ENCODE data around the gene PTPRN2. TPM values are rescaled to one million over a fixed set of nuclear protein-coding genes. Genes with fewer than 3 reads are reported as not detected.

PTPRN2 gene
- polyA plus RNA-seq, 1 of the 3 experiments (the other 2 are of a cell fraction) = 4.0 TPM

DNA sequence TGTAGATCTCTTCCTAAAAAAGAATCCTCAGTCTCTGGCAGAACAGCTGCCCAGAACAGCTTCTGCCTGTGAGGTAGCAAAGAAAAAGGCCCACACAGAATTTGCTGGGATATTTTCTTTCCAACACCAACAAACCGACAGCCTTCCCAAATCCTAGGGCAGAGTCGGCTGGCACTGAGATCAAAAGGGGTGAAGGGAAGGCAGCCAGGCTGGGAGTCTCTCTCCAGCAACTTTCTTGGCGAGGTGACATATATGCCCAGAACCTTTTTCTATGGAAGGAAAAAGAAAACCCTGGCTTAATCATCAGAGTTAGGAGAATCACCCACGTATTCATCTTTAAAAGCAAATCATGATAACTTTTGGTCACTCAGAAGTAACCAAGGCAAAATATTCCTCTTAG is 971.2 kb downstream of the PTPRN2 start:
- Histone ChIP-seq H4K20me1 (ENCODE audit: insufficient read depth) (no peaks in the 10 kb centered on the region), H3K27ac (ENCODE audit: low read depth in 2 of 2, low read length in 1 of 2) (no peak overlapping the region), H3K9ac (no peak overlapping the region), H3K36me3 (replicated peaks in 1 of 2; ENCODE audit: control insufficient read depth in 1 of 2, insufficient read depth in 2 of 2, low read length in 1 of 2) (no peaks in the 10 kb centered on the region), H3K9me3 (no peaks in the 10 kb centered on the region), H3K79me2 (ENCODE audit: insufficient read depth) (no peaks in the 10 kb centered on the region), H3K27me3 (ENCODE audit: insufficient read depth) (no peaks in the 10 kb centered on the region), H3K4me2 (no peak overlapping the region), H3F3A (replicated peaks; ENCODE audit: insufficient read depth) (no peaks in the 10 kb centered on the region), H3K9me2 (no peaks in the 10 kb centered on the region), H2AFZ (ENCODE audit: low read depth) (no peak overlapping the region), H3K4me3 (ENCODE audit: low read depth in 2 of 2, low read length in 1 of 2) (no peak overlapping the region), H3K4me1 (ENCODE audit: control insufficient read depth in 1 of 2, insufficient read depth in 2 of 2, low read depth in 1 of 2, low read length in 1 of 2) (no peaks in the 10 kb centered on the region)
- DNase-seq = no peak
- ChIA-PET CTCF (interaction anchor here (0.6 kb wide), 1 partner anchor 236 kb away, joined by 3 read pairs; no protein-coding TSS in a partner anchor), POLR2A (no interaction called here)
- WGBS (ENCODE audit: low lambda C conversion rate) = 74% methylated on average over 4 of the region's 4 CpGs
- TF ChIP-seq YY1 (IDR thresholded peaks at IDR 0.05; ENCODE audit: low read depth) (no peak), RXRA (IDR thresholded peaks at IDR 0.05; ENCODE audit: borderline replicate concordance, low read depth) (no peak), TCF12 (IDR thresholded peaks at IDR 0.05) (no peak), GABPA (IDR thresholded peaks at IDR 0.05; ENCODE audit: low read depth) (no peak), RAD21 (IDR thresholded peaks at IDR 0.05; ENCODE audit: low read length) (no peak), EZH2phosphoT487 (IDR thresholded peaks at IDR 0.05; ENCODE audit: borderline replicate concordance, low read depth) (no peak), SIN3A (IDR thresholded peaks at IDR 0.05; ENCODE audit: borderline replicate concordance, low read depth, low read length) (no peak), FOXJ3 (CRISPR knock-in tag; IDR thresholded peaks at IDR 0.05) (no peak), TEAD4 (IDR thresholded peaks at IDR 0.05; ENCODE audit: borderline replicate concordance, insufficient read depth) (no peak), NFIC (IDR thresholded peaks at IDR 0.05; ENCODE audit: borderline replicate concordance) (no peak), NRF1 (IDR thresholded peaks at IDR 0.05; ENCODE audit: low read depth, low read length) (no peak), RCOR1 (IDR thresholded peaks at IDR 0.05; ENCODE audit: low read length) (no peak), MEF2A (IDR thresholded peaks at IDR 0.05; ENCODE audit: borderline replicate concordance, low read depth) (no peak)
- TF ChIP-seq, protein P1, sequence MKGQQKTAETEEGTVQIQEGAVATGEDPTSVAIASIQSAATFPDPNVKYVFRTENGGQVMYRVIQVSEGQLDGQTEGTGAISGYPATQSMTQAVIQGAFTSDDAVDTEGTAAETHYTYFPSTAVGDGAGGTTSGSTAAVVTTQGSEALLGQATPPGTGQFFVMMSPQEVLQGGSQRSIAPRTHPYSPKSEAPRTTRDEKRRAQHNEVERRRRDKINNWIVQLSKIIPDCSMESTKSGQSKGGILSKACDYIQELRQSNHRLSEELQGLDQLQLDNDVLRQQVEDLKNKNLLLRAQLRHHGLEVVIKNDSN (IDR thresholded peaks at IDR 0.05; ENCODE audit: borderline replicate concordance, low read depth) = no peak
- TF ChIP-seq, protein P2, sequence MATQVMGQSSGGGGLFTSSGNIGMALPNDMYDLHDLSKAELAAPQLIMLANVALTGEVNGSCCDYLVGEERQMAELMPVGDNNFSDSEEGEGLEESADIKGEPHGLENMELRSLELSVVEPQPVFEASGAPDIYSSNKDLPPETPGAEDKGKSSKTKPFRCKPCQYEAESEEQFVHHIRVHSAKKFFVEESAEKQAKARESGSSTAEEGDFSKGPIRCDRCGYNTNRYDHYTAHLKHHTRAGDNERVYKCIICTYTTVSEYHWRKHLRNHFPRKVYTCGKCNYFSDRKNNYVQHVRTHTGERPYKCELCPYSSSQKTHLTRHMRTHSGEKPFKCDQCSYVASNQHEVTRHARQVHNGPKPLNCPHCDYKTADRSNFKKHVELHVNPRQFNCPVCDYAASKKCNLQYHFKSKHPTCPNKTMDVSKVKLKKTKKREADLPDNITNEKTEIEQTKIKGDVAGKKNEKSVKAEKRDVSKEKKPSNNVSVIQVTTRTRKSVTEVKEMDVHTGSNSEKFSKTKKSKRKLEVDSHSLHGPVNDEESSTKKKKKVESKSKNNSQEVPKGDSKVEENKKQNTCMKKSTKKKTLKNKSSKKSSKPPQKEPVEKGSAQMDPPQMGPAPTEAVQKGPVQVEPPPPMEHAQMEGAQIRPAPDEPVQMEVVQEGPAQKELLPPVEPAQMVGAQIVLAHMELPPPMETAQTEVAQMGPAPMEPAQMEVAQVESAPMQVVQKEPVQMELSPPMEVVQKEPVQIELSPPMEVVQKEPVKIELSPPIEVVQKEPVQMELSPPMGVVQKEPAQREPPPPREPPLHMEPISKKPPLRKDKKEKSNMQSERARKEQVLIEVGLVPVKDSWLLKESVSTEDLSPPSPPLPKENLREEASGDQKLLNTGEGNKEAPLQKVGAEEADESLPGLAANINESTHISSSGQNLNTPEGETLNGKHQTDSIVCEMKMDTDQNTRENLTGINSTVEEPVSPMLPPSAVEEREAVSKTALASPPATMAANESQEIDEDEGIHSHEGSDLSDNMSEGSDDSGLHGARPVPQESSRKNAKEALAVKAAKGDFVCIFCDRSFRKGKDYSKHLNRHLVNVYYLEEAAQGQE (IDR thresholded peaks at IDR 0.05; ENCODE audit: low read depth, low read length) = no peak
- TF ChIP-seq, protein P3, sequence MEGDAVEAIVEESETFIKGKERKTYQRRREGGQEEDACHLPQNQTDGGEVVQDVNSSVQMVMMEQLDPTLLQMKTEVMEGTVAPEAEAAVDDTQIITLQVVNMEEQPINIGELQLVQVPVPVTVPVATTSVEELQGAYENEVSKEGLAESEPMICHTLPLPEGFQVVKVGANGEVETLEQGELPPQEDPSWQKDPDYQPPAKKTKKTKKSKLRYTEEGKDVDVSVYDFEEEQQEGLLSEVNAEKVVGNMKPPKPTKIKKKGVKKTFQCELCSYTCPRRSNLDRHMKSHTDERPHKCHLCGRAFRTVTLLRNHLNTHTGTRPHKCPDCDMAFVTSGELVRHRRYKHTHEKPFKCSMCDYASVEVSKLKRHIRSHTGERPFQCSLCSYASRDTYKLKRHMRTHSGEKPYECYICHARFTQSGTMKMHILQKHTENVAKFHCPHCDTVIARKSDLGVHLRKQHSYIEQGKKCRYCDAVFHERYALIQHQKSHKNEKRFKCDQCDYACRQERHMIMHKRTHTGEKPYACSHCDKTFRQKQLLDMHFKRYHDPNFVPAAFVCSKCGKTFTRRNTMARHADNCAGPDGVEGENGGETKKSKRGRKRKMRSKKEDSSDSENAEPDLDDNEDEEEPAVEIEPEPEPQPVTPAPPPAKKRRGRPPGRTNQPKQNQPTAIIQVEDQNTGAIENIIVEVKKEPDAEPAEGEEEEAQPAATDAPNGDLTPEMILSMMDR (IDR thresholded peaks at IDR 0.05) = no peak
- TF ChIP-seq, protein P4, sequence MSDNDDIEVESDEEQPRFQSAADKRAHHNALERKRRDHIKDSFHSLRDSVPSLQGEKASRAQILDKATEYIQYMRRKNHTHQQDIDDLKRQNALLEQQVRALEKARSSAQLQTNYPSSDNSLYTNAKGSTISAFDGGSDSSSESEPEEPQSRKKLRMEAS (IDR thresholded peaks at IDR 0.05; ENCODE audit: low read depth) = no peak
